OCI-M1 (cell line): Measurements from ENCODE around the gene SLC2A9.
"Not testable (repeated sequence)": the region's sequence is repeated elsewhere in the genome, so short reads cannot be mapped to it uniquely, and the experiment has no call there.

Source experiments
- DNase-seq: peaks from one replicate; lab custom pipeline; 2025; lab: John Stamatoyannopoulos, UW

The SLC2A9 gene

DNA sequence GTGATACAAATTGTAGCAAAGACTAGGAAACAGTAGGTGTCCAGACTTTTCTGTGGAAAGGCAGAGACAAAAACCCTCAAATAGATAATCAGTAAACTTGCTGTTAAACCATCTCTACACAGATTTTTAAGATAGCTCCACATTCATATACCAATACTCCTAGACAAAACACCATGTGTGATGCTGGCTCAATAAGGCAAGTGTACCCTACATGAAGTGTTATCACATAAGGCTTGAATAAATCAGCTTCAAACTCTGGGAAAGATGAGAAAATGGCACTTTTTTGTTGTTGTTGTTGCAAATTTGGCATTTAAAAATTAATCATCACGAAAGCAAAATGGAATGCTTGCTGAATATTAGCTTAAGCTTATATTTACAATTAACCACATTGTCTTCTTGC, 194.7 kb downstream of the SLC2A9 start:
- DNase-seq, result no peak

DNA sequence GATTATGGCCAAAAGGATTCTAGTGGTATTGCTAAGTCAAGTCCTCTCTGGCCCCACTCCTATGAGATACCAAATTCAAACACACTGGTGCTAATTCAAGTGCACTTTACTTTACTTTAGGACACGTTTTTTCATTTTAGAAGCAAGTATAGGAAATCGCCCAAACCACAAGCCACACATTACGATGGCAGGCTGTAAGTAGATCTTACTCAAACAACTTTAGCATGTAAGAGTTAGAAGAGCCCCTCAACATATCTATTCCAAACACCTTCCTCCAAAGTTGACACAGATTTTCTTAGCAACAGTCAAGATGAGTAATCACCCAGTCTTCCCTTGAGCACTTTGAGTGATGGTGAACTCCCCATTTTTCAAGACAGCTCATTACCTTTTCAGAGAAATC, 196.2 kb downstream of the SLC2A9 start:
- no peak for DNase-seq

DNA sequence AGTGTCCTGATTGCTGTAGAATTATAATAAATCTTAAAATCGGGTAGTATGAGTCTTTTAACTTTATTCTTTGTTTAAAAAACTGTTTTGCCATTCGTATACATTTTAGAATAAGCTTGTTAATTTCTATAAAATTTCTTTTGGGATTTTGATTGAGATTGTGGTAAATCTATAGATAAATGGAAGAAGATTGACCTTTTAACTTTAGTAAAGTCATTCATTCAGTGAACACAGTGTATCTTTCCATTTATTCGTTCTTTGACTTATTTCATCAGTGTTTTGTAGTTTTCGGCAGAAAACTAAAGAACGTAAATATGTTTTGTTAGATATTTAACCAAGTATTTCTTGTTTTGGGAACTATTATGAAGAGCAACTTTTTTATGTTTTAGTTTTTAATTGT, 201.0 kb downstream of the SLC2A9 start:
- no peak for DNase-seq

DNA sequence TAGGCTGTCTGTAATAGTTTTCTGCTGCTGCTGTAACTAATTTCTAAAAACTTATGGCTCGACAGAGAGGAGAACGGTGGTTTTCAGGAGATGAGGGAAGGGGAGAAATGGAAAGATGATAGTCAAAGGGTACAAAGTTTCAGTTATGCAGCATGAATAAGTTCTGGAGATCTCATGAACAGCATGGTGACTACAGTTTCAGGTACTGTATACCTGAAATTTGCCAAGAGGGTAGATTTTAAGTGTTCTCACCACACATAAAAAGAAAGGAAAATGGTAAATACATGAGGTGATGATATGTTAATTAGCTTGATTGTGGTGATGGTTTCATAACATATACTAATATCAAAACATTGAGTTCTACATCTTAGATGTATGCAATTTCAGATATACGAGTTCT, 205.0 kb downstream of the SLC2A9 start:
- no peak for DNase-seq

DNA sequence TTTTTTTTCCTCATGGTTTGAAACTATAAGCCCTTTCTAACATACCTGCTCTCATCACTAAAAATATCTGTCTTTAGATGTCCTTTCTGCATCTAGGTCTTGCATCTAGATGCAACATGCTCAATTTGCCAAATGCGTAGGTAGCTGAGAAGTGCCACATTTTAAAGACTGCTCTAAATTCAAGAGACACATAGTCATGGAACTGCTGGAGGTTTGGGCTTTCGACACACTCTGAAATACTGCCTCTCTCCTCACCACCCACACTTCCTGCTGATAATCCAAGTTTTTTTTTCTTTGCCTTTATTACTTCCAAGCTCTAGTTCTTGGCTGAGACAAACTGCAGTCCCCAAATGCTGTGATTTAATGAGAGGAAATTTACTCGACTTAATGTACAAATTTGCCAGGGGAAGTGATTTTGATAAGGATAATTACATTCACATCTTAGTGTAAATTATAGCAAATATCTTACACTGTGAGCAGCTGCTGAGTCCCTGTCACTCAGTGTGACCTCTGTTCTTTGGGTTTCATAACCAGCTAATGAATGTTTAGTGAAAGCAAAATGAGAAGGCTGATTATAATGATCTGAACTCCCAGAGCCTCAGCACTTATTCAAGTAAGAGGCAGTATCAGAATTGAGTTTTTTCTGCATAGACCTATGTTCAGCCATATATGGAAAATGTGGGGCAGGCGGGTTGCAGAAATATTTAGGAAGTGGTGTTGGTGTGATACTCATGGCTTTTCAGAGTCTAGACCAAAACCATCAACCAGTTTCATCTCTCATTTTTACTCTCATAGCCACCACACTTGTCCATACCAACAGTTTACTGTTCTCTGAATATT, 208.6 kb downstream of the SLC2A9 start:
- DNase-seq, result no peak

DNA sequence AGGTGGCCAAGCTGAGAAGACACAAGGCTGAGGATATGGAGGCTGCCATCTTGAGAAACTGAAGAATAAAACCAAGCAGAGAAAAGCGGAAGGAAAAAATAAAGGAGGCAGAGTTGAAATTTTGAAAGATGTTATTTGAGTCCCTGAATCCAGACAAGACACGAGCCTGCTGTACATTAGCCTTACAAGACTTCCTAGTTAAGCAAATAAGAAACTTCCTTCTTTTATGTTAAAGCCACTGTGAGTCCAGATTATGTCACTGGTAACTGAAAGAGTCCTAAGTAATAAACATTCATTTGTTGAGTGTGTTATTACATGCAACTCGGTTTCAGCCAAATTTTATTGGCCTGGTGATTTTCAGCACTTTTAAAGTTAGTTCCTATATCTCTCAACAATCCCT, 209.5 kb downstream of the SLC2A9 start:
- no peak for DNase-seq

DNA sequence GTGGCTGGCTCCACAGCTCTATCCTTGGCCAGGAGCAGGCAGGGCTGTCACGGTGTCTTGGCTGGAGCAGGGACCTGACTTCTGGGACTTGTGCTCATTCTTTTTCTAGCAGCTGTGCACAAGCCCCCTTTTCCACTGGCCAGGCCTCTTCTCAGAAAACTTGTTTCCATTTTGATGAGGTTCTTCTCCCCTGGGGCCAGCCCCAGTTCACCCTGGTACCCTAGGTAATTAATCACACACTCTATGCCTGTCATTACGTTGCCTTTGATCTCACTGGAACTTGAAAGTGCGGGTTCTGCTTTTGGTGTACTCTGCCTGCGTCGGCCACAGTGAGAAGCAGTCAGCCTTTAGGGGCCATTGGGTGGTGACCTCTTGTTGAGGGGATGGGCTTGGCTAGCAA, 213.2 kb downstream of the SLC2A9 start:
- DNase-seq, result no peak

DNA sequence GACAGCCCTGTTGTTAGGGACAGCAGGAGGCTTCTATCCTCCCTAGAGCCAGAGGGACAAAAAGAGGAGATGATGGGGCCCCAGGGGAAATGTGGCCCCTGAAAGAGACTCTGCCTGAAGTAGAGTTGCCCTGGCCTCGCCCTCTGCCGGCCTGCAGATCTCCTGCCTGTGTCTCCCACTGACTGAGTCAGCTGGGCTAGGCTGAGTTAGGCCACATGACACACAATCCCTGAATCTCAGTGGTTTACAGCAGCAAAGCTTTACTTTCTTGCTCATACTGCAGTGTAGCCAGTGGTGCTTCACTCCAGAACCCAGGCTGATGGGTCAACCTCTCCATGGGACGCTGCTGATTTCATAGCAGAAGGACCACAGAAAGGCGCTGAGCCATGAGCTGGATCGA, 216.4 kb downstream of the SLC2A9 start:
- DNase-seq, result no peak

DNA sequence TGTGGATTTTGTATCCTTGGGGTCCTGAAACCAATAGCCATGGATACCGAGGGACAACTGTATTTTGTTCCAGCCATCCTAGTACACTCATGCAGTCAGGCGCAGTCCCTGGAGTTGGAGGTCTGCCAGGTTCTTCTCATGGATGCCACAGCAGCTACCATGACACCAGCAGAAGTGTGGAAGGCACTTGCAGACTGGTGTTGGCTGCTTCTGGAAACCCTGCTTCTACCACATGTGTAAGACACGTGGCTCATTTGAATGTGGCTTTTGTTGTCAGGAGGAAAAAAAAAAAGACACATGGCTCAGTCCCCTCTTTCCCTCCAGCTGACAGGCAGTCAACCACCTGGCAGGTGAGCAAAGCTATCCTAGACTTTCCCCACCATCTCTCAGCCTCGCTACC, 220.4 kb downstream of the SLC2A9 start:
- DNase-seq, result no peak

DNA sequence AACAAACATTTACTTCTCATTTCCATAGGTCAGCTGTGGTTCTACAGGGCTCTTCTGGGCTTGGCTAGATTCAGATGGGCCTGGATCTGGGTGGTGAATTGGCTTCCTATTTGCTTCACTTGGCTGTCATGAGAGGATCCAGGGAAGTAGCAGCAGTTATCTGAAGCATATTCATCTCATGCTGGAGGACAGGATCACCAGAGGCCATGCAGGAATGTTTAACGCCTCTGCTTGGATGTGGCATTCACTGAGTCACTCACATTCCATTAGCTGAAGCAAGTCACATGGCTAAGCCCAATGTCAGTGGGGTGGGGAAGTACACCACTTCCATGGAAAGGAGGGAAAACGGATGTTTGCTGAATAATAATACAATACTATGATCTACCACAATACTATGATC, 224.7 kb downstream of the SLC2A9 start:
- DNase-seq, result not testable (repeated sequence)

DNA sequence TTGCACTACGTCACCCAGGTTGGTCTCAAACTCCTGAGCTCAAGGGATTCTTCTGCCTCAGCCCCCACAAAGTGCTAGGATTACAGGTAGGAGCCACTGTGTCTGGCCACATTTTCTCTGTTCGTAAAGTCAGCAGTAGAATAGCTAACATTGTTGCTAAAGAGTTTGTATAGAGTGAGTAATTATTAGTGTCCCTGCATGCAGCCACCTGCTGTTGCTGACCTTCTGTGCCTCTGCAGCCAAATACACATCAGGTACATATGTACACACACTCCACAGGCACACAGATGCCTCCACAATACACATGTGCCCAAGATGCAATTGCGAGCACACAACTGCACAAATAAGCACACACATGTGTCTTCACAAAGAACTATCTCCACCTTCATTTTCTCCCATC, 228.9 kb downstream of the SLC2A9 start:
- DNase-seq, result no peak

DNA sequence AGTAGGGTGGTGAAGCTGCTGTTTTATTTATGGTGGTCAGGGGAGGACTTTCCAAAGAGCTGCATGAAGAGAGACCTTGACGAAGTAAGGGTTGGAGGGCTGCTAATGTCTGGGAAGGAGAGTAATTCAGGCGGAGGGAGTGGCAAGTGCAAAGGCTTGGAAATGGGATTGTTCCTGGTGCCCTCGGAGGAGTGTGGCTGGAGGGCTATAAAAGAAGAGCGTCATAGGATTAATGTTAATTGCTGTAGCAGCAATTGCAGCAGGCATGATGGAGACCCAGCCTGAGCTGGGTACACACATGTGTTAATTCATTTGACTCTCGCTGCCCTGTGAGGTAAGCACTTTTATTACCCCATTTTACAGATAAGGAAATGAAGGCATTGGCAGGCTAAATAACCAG, 235.4 kb downstream of the SLC2A9 start:
- DNase-seq, result not testable (repeated sequence)

DNA sequence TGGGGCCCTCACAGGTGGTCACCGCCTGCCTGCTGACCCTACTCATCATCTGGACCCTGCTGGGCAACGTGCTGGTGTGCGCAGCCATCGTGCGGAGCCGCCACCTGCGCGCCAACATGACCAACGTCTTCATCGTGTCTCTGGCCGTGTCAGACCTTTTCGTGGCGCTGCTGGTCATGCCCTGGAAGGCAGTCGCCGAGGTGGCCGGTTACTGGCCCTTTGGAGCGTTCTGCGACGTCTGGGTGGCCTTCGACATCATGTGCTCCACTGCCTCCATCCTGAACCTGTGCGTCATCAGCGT, 239.2 kb downstream of the SLC2A9 start:
- no peak for DNase-seq

DNA sequence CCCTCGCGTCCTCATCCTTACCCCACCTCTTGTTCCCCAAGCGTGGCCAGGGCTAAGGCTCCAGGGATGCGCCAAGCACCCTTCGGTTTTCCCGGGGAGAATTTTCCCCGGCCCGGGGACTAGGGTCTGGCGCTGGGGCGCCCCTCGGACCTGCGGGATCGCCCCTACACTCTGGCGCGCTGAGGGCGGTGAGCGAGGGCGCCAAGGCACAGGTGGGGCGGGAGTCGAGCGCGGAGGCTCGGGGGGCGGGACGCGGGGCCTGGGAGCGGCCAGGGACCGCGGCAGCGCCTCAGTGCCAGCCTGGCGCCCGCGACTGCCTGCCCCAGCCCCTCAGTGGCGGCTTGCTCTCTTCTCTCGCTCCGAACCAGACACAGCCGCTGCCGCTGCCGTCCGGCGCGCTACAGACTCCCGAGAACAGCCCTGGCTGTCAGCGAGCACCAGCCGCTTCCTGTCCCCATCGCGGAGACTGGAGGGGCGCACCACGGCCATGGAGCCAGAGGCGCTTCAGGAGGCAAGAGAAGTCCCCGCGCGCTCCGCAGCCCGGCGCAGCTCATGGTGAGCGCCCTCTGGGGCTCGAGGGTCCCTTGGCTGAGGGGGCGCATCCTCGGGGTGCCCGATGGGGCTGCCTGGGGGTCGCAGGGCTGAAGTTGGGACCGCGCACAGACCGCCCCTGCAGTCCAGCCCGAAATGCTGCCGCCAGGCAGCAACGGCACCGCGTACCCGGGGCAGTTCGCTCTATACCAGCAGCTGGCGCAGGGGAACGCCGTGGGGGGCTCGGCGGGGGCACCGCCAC, 239.8 kb downstream of the SLC2A9 start, which contains the start of gene DRD5:
Gene DRD5 (plus strand): TSS at position 292 of the 793 bp plus-strand sequence. CDS start 396 bp downstream, at position 688.
- DNase-seq, result no peak
